Measurements from ENCODE around the gene ADH1A. TPM values are rescaled to one million over a fixed set of nuclear protein-coding genes. Genes with fewer than 3 reads are reported as not detected.

Gene ADH1A
- total RNA-seq, 1 experiment from 2014 or later: 0.21 TPM

Other genes starting within 250 kb of the ADH1A start
- 110 and 112 TPM in 2 replicates for gene ADH5, start 202.2 kb downstream of the ADH1A start, total RNA-seq (2022)
- not detected in 2 replicates for gene ADH4, start 146.7 kb downstream of the ADH1A start, total RNA-seq (2022)
- gene ADH6, start 71.7 kb downstream of the ADH1A start, total RNA-seq (2022): not detected in 2 replicates
- 24.2 and 32.0 TPM in 2 replicates for gene ADH1B, start 30.4 kb upstream of the ADH1A start, total RNA-seq (2022)
- not detected in 2 replicates for gene ADH1C, start 61.8 kb upstream of the ADH1A start, total RNA-seq (2022)
- gene ADH7, start 144.4 kb upstream of the ADH1A start, total RNA-seq (2022): not detected in 2 replicates
- gene C4orf17, start 220.0 kb upstream of the ADH1A start, total RNA-seq (2022): not detected in 2 replicates